ENCODE results near the gene ADCY7. TPM values are rescaled to one million over a fixed set of nuclear protein-coding genes. Genes with fewer than 3 reads are reported as not detected.

Gene ADCY7
- total and polyA plus RNA-seq, 2 donors from 2014 or later = 0.86 to 40.5 TPM

- FAIRE-seq = no peak
- intact Hi-C loops (cut with DNase I) = loop anchor here (10.0 kb wide), 1 partner anchor 128 kb away; no protein-coding TSS in a partner anchor
- Histone ChIP-seq H3K4me3 (ENCODE audit: low read length in 3 of 3) (no peak overlapping the region), H3K4me1 (ENCODE audit: control insufficient read depth in 2 of 3, insufficient read depth in 2 of 3, low read depth in 1 of 3, low read length in 3 of 3) (no peaks in the 10 kb centered on the region), H3K27ac (ENCODE audit: low read depth in 2 of 2, low read length in 2 of 2) (no peak overlapping the region), H3K36me3 (ENCODE audit: control insufficient read depth in 2 of 3, insufficient read depth in 3 of 3, low read length in 3 of 3) (peaks cover 2 to 33% (median 15%) of the 10 kb centered on the region in 3 donors), H3K9ac (ENCODE audit: low read length in 3 of 3) (no peak overlapping the region), H3K27me3 (ENCODE audit: control insufficient read depth, insufficient read depth, low read length) (no peaks in the 10 kb centered on the region), H3K9me3 (ENCODE audit: control insufficient read depth in 2 of 3, insufficient read depth in 1 of 3, low read length in 3 of 3) (no peaks in the 10 kb centered on the region)
- no peak for DNase-seq
- TF ChIP-seq CTCF (IDR thresholded peaks at IDR 0.05; ENCODE audit: borderline replicate concordance, extremely low read depth, insufficient read depth) = no peak
Measured at GRCh38 chr16:50227120-50227519, 39.2 kb upstream of the ADCY7 start.

GRCh38 chr16:50227665-50228064 is 38.7 kb upstream of the ADCY7 start:
- no peak for FAIRE-seq

GRCh38 chr16:50228364-50228868 is 37.9 kb upstream of the ADCY7 start:
- H3K4me1 ChIP-seq (ENCODE audit: control insufficient read depth in 2 of 3, insufficient read depth in 2 of 3, low read depth in 1 of 3, low read length in 3 of 3) = no peaks in the 10 kb centered on the region
- no peak for TF ChIP-seq CTCF (IDR thresholded peaks at IDR 0.05; ENCODE audit: borderline replicate concordance, extremely low read depth, insufficient read depth)
- peaks cover 0 to 33% (median 13%) of the 10 kb centered on the region in 3 donors for H3K36me3 ChIP-seq (ENCODE audit: control insufficient read depth in 2 of 3, insufficient read depth in 3 of 3, low read length in 3 of 3)
- no peak for FAIRE-seq
- no peak for DNase-seq
- no peaks in the 10 kb centered on the region for H3K9me3 ChIP-seq (ENCODE audit: control insufficient read depth in 2 of 3, insufficient read depth in 1 of 3, low read length in 3 of 3)
- H3K27ac ChIP-seq (ENCODE audit: low read depth in 2 of 2, low read length in 2 of 2) = no peak overlapping the region
- intact Hi-C loops (cut with DNase I) = loop anchor here (10.0 kb wide), 1 partner anchor 126 kb away; no protein-coding TSS in a partner anchor
- no peak overlapping the region for H3K9ac ChIP-seq (ENCODE audit: low read length in 3 of 3)
- no peak overlapping the region for H3K4me3 ChIP-seq (ENCODE audit: low read length in 3 of 3)
- H3K27me3 ChIP-seq (ENCODE audit: control insufficient read depth, insufficient read depth, low read length) = no peaks in the 10 kb centered on the region

More at GRCh38 chr16:50227665-50228064, 38.7 kb upstream of the ADCY7 start:
- H3K9me3 ChIP-seq (ENCODE audit: control insufficient read depth in 2 of 3, insufficient read depth in 1 of 3, low read length in 3 of 3) = no peaks in the 10 kb centered on the region
- no peak overlapping the region for H3K4me3 ChIP-seq (ENCODE audit: low read length in 3 of 3)
- no peak overlapping the region for H3K27ac ChIP-seq (ENCODE audit: low read depth in 2 of 2, low read length in 2 of 2)
- intact Hi-C loops (cut with DNase I) = loop anchor here (10.0 kb wide), 1 partner anchor 127 kb away; no protein-coding TSS in a partner anchor
- TF ChIP-seq CTCF (IDR thresholded peaks at IDR 0.05; ENCODE audit: borderline replicate concordance, extremely low read depth, insufficient read depth) = no peak
- no peak for DNase-seq
- H3K36me3 ChIP-seq (ENCODE audit: control insufficient read depth in 2 of 3, insufficient read depth in 3 of 3, low read length in 3 of 3) = peaks cover 0 to 33% (median 14%) of the 10 kb centered on the region in 3 donors
- H3K9ac ChIP-seq (ENCODE audit: low read length in 3 of 3) = no peak overlapping the region
- H3K27me3 ChIP-seq (ENCODE audit: control insufficient read depth, insufficient read depth, low read length) = no peaks in the 10 kb centered on the region
- H3K4me1 ChIP-seq (ENCODE audit: control insufficient read depth in 2 of 3, insufficient read depth in 2 of 3, low read depth in 1 of 3, low read length in 3 of 3) = no peaks in the 10 kb centered on the region

All from kidney (tissue), 14 donors.